GM18511 (cell line): ENCODE measurements around the gene SRP54.
"Not testable (repeated sequence)": the region's sequence is repeated elsewhere in the genome, so short reads cannot be mapped to it uniquely, and the experiment has no call there.

ENCODE experiments used
- ATAC-seq: cut with Tn5 transposase; IDR thresholded peaks from one replicate; pipeline ENCODE4 v1.9.1; 2021; ENCODE audit warnings: mild to moderate bottlenecking, moderate library complexity; ENCODE audit not compliant: unreplicated experiment

SRP54 gene

DNA sequence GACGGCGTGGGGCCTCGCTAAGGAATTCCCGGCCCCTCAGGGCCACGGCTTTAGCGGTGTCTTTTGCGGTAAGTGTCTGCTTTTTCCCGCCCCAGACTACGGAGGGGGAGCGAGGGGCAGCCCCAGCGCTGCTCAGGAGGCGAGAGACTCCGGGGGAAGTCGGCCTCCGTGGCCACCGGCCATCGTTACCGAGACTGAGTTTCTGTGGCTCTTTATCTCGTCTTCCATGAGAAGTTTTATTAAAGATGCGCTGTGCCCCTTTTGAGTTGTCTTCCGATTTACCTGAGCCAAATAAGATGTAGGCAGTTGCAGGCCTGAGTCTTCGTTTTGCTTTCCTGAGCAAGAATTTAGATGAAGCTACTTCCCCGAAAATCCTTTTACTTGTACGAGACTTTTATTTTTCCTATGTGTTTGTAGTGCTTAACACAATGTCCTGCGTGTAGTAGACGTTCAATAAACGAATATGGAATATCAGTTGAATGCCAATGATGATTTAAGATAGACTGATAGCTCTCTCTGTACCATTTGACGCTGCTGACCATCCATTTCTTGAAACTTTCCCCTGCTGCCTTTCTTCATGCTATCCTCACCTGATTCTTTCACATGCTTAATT is 462 bp downstream of the SRP54 start:
- peak; percentile 29 for ATAC-seq

GRCh38 chr14:34983786-34984185 is 994 bp downstream of the SRP54 start:
- no peak for ATAC-seq

GRCh38 chr14:34985740-34986139 is 2.9 kb downstream of the SRP54 start:
- no peak for ATAC-seq

- ATAC-seq: no peak
Observed at GRCh38 chr14:34987180-34987579, 4.4 kb downstream of the SRP54 start.

DNA sequence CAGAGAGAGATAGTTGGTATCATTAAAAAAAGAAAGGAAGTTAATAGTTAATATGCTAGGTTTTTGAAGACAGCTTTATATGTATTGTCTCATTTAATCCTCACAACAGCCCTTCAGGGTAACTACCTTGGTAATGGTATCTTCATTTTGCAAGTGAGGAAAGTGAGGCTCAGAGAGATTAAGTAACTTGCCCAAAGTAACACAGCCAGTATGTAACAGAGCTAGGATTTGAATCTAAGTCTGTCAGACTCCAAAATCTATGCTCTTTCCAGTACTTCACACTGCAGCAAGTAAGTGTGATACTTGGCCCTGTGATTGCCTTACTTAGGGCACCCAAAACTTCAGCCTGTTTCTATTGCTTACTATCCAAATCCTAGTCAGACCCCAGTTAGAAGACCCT is 7.0 kb downstream of the SRP54 start:
- ATAC-seq: no peak

DNA sequence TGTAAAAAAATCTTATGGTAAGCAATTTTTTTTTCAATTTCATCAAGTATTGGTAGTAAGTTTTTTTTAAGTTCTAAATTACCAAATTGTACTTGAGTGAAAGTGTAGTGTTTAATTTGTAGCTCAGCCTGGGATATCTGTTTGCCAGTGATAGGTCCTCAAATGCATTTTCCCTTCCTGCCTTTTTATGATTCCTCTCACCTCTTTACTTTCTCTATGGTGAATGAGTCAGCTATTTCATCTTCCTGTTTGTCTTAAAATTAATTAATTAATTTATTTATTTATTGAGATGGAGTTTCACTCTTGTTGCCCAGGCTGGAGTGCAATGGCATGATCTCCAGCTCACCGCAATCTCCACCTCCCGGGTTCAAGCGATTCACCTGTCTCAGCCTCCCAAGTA is 10.6 kb downstream of the SRP54 start:
- ATAC-seq: no peak

DNA sequence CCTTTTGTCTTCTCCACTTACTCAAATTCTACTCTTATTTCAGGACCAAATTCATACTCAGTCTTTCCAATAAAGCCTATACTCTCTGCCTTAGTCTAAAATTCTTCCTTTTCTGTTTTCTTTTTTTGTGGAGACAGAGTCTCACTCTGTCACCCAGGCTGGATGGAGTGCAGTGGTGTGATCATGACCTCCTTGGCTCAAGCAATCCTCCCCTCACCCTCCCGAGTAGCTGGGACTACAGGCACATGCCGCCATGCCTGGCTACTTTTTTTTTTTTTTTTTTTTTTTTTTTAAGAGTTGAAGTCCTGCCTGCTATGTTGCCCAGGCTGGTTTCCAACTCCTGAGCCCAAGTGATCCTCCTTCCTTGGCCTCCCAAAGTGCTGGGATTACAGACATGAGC is 11.9 kb downstream of the SRP54 start:
- ATAC-seq: no peak

DNA sequence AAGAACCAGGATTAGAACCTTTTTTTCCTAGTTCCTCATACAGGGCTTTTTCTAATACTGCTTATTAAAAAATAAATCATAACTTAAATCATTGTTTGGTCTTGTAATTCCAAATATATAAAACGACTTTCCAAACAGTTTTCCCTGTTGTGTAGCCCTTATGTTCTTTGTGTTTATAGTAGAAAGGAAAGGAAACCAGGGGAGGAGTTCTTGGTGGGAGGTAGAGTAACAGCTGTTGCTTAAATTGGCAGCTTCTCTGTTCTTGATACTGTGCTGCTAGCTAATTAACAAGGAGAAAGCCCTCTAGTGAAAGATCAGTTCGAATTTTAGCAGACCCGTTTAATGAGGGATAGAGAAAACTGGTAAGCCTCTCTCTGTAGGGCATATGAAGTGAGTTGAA is 15.0 kb downstream of the SRP54 start:
- no peak for ATAC-seq

GRCh38 chr14:34999500-34999899 is 16.7 kb downstream of the SRP54 start:
- no peak for ATAC-seq

GRCh38 chr14:35001621-35002020 is 18.8 kb downstream of the SRP54 start:
- no peak for ATAC-seq

- no peak for ATAC-seq
Observed at GRCh38 chr14:35004839-35005238, 22.0 kb downstream of the SRP54 start.

DNA sequence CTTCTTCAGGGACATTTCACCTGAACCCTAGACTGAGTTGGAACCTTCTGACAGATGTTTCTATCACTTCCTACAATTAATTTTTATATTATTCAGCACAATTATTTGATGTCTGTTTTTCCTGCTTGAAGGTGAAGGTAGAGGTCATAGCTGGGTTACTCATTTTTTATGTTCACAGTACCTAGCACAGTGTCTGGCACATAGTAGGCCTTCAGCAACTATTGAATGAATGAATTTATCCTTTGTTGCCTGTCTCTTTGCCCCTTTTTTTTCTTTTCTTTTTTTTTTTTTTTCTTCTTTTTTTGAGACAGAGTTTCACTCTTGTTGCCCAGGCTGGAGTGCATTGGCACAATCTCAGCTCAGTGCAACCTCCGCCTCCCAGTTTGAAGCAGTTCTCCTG is 33.8 kb downstream of the SRP54 start:
- no peak for ATAC-seq

DNA sequence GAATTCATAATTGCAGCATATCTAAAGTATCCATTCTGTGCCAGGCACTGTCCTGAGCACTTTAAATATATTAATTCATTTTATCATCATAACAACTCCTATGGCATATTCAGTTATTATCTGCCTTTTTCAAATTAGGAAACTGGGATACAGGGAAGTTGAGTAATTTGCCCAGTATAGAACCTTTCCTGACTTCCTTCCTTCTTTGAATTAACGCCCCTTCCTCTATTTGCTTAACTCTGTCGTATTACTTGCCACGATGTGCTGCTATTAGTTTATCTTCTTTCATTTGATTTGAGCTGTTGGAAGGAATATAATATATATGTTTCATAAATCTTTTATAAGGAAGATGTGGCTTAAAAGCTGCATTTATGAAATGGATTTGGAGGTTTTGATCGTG is 37.9 kb downstream of the SRP54 start:
- no peak for ATAC-seq

DNA sequence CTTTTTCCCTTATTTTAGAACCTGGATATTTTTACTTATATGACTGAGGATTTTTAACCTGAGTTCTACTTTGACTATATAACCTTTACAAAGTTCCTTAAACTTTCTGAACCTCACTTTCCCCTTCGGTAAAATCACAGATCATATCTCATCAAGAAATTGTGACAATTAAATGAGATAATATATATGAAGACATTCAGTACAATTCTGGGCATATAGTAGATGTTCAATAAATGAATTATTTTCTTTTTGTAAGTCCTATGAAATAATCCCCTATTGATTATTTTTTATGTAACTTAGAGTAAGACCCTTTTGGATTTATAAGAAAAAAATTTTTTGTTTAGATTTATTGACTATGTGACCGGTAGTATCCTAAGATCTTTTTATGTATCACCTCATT is 45.6 kb downstream of the SRP54 start:
- ATAC-seq: no peak

DNA sequence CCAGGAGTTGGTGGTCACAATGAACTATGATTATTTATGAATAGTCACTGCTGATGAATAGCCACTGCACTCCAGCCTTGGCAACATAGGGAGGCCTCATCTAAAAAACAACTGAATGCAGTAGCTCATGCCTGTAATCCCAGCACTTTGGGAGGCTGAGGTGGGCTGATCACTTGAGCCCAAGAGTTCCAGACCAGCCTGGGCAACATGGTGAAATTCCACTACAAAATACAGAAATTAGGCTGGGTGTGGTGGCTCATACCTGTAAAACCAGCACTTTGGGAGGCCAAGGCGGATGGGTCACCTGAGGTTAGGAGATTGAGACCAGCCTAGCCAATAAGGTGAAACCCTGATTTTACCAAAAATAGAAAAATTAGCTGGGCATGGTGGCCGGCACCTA is 49.8 kb downstream of the SRP54 start:
- ATAC-seq: no peak

- ATAC-seq: no peak
Observed at GRCh38 chr14:35034440-35034833, 51.6 kb downstream of the SRP54 start.

DNA sequence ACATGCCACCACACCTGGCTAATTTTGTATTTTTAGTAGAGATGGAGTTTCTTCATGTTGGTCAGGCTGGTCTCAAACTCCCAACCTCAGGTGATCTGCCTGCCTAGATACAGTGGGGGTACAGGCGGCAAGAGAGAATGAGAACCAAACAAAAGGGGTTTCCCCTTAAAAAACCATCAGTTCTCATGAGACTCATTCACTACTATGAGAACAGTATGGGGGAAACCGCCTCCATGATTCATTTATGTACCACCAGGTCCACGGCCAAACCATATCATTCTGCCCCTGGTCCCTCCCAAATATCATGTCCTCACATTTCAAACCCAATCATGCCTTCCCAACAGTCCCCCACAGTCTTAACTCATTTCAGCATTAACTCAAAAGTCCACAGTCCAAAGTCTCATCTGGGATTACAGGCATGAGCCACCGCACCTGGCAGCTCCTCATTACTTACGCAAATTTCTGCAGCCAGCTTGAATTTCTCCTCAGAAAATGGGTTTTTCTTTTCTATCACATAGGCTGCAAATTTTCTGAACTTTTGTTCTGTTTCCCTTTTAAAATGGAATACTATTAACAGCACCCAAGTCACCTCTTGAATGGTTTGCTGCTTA is 52.3 kb downstream of the SRP54 start:
- ATAC-seq: not testable (repeated sequence)

DNA sequence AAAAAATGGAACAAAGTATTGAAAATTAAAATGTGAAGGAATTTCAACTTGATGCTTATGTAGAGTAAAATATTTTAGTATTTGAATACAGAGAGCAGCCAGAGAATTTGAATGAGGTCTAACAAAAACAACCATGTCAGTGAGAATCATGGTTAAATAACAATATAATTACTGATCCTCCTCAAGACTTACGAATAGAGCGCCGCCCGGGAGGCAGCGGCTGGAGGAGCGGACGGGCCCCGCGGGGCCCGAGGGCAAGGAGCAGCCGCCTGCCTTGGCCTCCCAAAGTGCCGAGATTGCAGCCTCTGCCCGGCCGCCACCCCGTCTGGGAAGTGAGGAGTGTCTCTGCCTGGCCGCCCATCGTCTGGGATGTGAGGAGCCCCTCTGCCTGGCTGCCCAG is 55.5 kb downstream of the SRP54 start:
- ATAC-seq: not testable (repeated sequence)

DNA sequence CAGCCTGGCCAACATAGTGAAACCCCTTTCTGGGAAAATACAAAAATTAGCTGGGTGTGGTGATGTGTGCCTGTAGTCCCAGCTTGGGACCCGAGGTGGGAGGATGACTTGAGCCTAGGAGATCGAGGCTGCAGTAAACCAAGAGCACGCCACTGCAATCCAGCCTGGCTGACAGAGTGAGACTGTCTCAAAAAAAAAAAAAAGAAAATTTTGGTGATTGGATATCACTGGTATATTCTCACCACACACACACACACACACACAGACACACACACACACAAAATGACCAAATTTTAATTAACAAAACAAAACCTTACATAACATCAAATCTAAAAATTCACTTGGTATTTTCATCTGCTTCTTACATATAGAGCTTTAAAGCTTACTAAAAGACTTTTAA is 59.8 kb downstream of the SRP54 start:
- ATAC-seq: no peak

GRCh38 chr14:35043046-35043445 is 60.3 kb downstream of the SRP54 start:
- ATAC-seq: no peak

DNA sequence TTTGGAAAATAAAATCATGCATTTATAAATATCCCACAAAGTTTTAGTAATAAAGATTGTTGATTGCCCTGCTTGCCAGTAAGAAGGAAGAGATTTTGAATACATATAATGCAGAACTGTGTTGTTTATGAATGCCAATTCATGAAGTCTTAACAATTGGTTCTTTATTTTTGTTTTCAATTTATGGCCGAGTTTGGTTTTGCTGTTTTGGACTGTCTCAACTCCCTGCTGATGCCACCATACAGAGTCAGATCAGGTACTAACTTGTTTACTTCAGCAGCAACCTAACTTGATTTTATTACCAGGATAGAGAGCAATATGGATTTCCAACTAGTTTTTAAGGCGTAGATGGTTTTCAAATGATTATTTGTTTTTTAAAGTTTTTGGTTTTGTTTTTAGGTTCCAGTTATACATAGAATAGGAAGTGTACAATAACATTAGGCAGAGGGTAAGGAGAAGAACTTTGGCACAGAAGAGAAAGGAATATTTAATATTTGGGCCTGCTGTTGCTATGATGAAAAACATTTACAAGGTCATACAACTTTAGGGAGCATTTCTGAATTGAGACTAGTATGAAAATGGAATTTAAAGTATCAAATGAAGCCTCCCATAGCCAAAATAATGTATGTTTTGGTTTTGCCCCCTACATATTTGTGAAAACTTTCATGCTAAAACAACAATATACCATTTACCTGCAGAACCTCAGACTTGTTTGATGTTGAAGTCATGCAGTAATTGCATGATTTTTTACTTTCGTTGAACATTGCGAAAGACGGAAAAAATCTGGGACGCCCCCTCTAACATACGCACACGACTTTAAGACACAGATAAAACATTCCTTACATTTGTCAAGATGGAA is 62.4 kb downstream of the SRP54 start:
- ATAC-seq: no peak

DNA sequence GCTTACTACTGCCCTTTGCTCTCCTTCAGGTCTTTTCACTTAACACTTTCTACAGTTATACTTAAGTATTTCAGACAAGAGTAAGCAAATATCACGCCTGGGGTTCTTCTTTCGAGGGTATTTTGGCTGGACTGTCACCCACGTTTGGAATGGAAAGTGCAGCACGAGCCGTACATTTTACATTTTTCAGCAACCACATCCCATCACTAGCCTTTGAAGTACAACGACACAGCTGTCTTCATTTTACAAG is 62.9 kb downstream of the SRP54 start:
- no peak for ATAC-seq
